Neuronal stem cell (in vitro differentiated cells): ENCODE results near the gene ARHGEF10L.
A peak's percentile ranks its signal among the peaks of the same experiment; 100 is the strongest.

Source experiments
- DNase-seq: peaks from one replicate; pipeline ENCODE4 v3.0.0-alpha.2; 2013; ENCODE audit warnings: low spot score
- H2AFZ ChIP-seq: one replicate; pipeline ENCODE4 v1.6.1; 2013; ENCODE audit warnings: mild to moderate bottlenecking, low read length, inconsistent platforms
- H2AK5ac ChIP-seq: 2 replicates; pipeline ENCODE4 v1.6.1; 2013; ENCODE audit warnings: low read depth, mild to moderate bottlenecking, inconsistent platforms, low read length, moderate library complexity, mixed read lengths
- H2BK120ac ChIP-seq: 2 replicates; pipeline ENCODE4 v1.6.1; 2013; ENCODE audit warnings: low read depth, mild to moderate bottlenecking, inconsistent platforms, low read length, moderate library complexity, mixed read lengths
- H2BK12ac ChIP-seq: one replicate; pipeline ENCODE4 v1.6.1; 2013; ENCODE audit warnings: low read length, inconsistent platforms
- H2BK15ac ChIP-seq: 2 replicates; pipeline ENCODE4 v1.6.1; 2013; ENCODE audit warnings: mild to moderate bottlenecking, low read length, inconsistent platforms, mixed read lengths
- H2BK5ac ChIP-seq: one replicate; pipeline ENCODE4 v1.6.1; 2013; ENCODE audit warnings: inconsistent platforms, mild to moderate bottlenecking, low read length, moderate library complexity
- H3K14ac ChIP-seq: one replicate; pipeline ENCODE4 v1.6.1; 2013; ENCODE audit warnings: low read length, inconsistent platforms
- H3K18ac ChIP-seq: 2 replicates; pipeline ENCODE4 v1.6.1; 2013; ENCODE audit warnings: low read length, inconsistent platforms
- H3K23ac ChIP-seq: 2 replicates; pipeline ENCODE4 v1.6.1; 2013; ENCODE audit warnings: low read depth, mild to moderate bottlenecking, mixed read lengths, low read length, inconsistent platforms; ENCODE audit not compliant: poor library complexity
- H3K27ac ChIP-seq: replicated peaks from 3 replicates; pipeline ENCODE4 v1.5.1; 2013; ENCODE audit warnings: low read length, inconsistent platforms
- H3K27me3 ChIP-seq, 3 experiments: 2 replicates each; pipeline ENCODE4 v1.6.1; 2013; ENCODE audit warnings: low read length in 3 of 3, mild to moderate bottlenecking in 2 of 3, inconsistent platforms in 1 of 3, low read depth in 1 of 3, mixed read lengths in 1 of 3, moderate library complexity in 1 of 3; ENCODE audit not compliant: control insufficient read depth in 3 of 3, insufficient read depth in 3 of 3
- H3K36me3 ChIP-seq, 2 donors: replicated peaks in 1 of 2; 2 replicates each; pipeline ENCODE4 v1.6.1; 2013; ENCODE audit warnings: low read length in 2 of 2; ENCODE audit not compliant: control insufficient read depth in 2 of 2, insufficient read depth in 2 of 2
- H3K4ac ChIP-seq: 2 replicates; pipeline ENCODE4 v1.6.1; 2013; ENCODE audit warnings: inconsistent platforms, mild to moderate bottlenecking, low read length, moderate library complexity
- H3K4me1 ChIP-seq, 2 donors: 1 replicate in 1 of 2; 2 replicates in 1 of 2; pipeline ENCODE4 v1.6.1; 2013; ENCODE audit warnings: low read length in 2 of 2, low read depth in 1 of 2; ENCODE audit not compliant: control insufficient read depth in 2 of 2, insufficient read depth in 1 of 2
- H3K4me2 ChIP-seq: one replicate; pipeline ENCODE4 v1.6.1; 2013; ENCODE audit warnings: mild to moderate bottlenecking, low read length, inconsistent platforms; ENCODE audit not compliant: insufficient read depth, poor library complexity, severe bottlenecking
- H3K4me3 ChIP-seq, 2 donors: 2 replicates each; pipeline ENCODE4 v1.5.1; 2013; ENCODE audit warnings: low read length in 2 of 2, mild to moderate bottlenecking in 2 of 2, inconsistent platforms in 1 of 2, moderate library complexity in 1 of 2
- H3K79me1 ChIP-seq: one replicate; pipeline ENCODE4 v1.6.1; 2013; ENCODE audit warnings: low read depth, mild to moderate bottlenecking, inconsistent platforms, low read length, moderate library complexity
- H3K9ac ChIP-seq: one replicate; pipeline ENCODE4 v1.6.1; 2013; ENCODE audit warnings: mild to moderate bottlenecking, low read depth, low read length, inconsistent platforms; ENCODE audit not compliant: poor library complexity
- H3K9me3 ChIP-seq, 2 donors: replicated peaks in 1 of 2; 2 replicates each; pipeline versions ENCODE3 to v1.6.1; 2013; ENCODE audit warnings: low read length in 2 of 2, mild to moderate bottlenecking in 2 of 2, inconsistent platforms in 1 of 2, low read depth in 1 of 2, mixed read lengths in 1 of 2, moderate library complexity in 1 of 2; ENCODE audit not compliant: control insufficient read depth in 2 of 2, insufficient read depth in 1 of 2
- H4K8ac ChIP-seq: one replicate; pipeline ENCODE4 v1.6.1; 2013; ENCODE audit warnings: low read depth, mild to moderate bottlenecking, inconsistent platforms, low read length, moderate library complexity
- H4K91ac ChIP-seq: one replicate; pipeline ENCODE4 v1.6.1; 2013; ENCODE audit warnings: low read length, low read depth, mild to moderate bottlenecking, inconsistent platforms; ENCODE audit not compliant: poor library complexity
- WGBS, 2 donors: extraction: QIAGEN DNeasy Blood & Tissue Kit; methylation state at CpG; one replicate each; pipeline ENCODE4 v1.1.7; 2013; ENCODE audit warnings: missing lambda C conversion rate in 2 of 2, mixed read lengths in 1 of 2; ENCODE audit not compliant: insufficient read length in 2 of 2, insufficient replicate concordance in 1 of 2; ENCODE audit errors: extremely low coverage in 2 of 2; 5-methylcytosine and 5-hydroxymethylcytosine counted together

Gene ARHGEF10L

DNA sequence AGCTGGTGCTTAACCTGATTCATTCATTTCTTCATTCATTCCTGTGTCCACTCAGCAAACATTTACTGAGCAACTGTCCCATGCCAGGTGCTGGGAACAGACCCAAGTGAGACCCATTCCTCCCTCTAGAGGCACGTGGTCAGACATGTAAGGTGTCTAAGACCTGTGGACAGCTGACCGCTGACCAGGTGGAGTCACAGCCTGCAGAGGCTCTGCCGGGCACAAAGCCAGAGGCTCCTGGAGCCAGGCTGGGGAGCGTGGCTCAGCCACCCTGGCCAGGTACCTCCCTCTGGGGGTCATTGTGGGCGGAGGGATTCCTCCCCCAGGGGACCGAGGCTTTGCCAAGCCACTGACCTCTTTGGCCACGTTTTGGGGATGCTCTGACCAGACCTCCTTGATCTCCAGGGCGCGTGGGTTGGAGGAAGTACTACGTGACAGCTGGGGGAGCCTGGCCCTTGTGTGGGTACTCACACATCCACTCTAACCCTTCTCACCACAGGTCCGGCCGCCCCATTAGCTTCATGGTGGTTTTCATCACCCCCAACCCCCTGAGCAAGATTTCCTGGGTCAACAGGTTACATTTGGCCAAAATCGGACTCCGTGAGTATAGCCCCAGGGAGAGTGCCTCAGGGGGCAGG, 100.3 kb downstream of the ARHGEF10L start:
- H3K4me1 ChIP-seq = no peaks in the 10 kb centered on the region
- no CpG with 5 or more reads among the region's 14 CpGs for WGBS, 2 donors

DNA sequence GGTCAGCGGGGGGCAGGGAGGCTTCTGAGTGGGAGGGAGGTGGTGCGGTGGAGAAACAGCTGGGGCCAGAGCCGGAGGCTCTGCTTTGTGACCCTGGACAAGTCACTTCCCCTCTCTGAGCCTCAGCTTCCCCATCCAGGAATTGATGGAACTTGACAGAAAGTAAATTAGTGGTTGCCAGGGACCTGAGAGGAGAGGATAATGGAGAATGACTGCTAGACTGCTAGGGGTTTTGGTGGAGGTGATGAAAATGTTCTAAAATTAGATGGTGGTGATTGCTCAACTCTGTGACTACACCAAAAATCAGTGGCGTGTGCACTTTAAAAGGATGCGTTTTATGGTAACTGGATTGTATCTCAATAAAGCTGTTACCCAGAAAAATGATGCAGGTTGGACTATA, 100.9 kb downstream of the ARHGEF10L start:
- WGBS, 2 donors = no CpG with 5 or more reads among the region's 5 CpGs
- Histone ChIP-seq H2BK15ac (no peak overlapping the region), H2BK5ac (no peak overlapping the region), H2BK120ac (no peak overlapping the region), H3K4ac (no peak overlapping the region), H3K9me3 (no peaks in the 10 kb centered on the region), H3K9ac (no peak overlapping the region), H3K4me2 (no peak overlapping the region), H2AFZ (no peak overlapping the region), H3K27ac (no peak overlapping the region), H2BK12ac (no peak overlapping the region), H3K36me3 (peaks cover 20 to 73% of the 10 kb centered on the region in 2 donors), H3K23ac (no peak overlapping the region), H3K4me3 (no peak overlapping the region), H4K8ac (no peak overlapping the region), H3K18ac (no peak overlapping the region), H4K91ac (no peak overlapping the region), H2AK5ac (no peak overlapping the region), H3K27me3 (no peaks in the 10 kb centered on the region), H3K79me1 (peaks cover 2% of the 10 kb centered on the region), H3K14ac (no peak overlapping the region), H3K4me1 (no peaks in the 10 kb centered on the region)
- no peak for DNase-seq

More for the DNA sequence above, 100.3 kb downstream of the ARHGEF10L start:
- H3K18ac ChIP-seq = no peak overlapping the region
- peaks cover 2% of the 10 kb centered on the region for H3K79me1 ChIP-seq
- no peak overlapping the region for H2BK120ac ChIP-seq
- H3K27ac ChIP-seq = no peak overlapping the region
- no peak overlapping the region for H3K4ac ChIP-seq
- no peak overlapping the region for H2BK12ac ChIP-seq
- no peak overlapping the region for H4K91ac ChIP-seq
- peak overlapping the region; percentile 11 for H2BK5ac ChIP-seq
- no peak overlapping the region for H2AFZ ChIP-seq
- H3K36me3 ChIP-seq = peaks cover 24 to 78% of the 10 kb centered on the region in 2 donors
- H3K23ac ChIP-seq = no peak overlapping the region
- H3K14ac ChIP-seq = no peak overlapping the region
- H3K4me3 ChIP-seq = no peak overlapping the region
- no peak overlapping the region for H3K9ac ChIP-seq
- no peaks in the 10 kb centered on the region for H3K9me3 ChIP-seq
- no peak for DNase-seq
- H4K8ac ChIP-seq = no peak overlapping the region
- H2AK5ac ChIP-seq = no peak overlapping the region
- no peak overlapping the region for H2BK15ac ChIP-seq
- H3K4me2 ChIP-seq = no peak overlapping the region
- H3K27me3 ChIP-seq = no peaks in the 10 kb centered on the region

DNA sequence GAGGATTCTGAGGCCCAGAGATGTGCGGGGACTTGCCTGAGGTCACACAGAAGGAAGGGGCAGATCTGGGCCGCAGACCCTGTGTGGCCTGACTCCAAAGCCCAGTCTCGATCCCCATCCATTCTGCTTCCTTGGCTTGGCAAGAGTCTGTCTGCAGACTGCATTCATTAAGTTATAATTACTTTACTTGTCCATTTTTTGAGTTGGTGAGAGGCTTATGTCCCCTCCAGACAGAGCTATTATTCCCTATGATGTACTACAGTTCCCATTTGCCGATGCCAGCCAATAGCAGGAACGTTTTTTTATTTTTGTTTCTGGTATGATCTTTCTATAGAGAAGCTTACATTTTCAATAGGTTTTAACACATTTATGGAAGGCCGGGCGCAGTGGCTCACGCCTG, 101.5 kb downstream of the ARHGEF10L start:
- Histone ChIP-seq H3K4me3 (no peak overlapping the region), H3K18ac (no peak overlapping the region), H3K9ac (no peak overlapping the region), H4K8ac (no peak overlapping the region), H2AK5ac (no peak overlapping the region), H4K91ac (no peak overlapping the region), H3K36me3 (peaks cover 19 to 67% of the 10 kb centered on the region in 2 donors), H3K4me1 (no peaks in the 10 kb centered on the region), H3K27me3 (no peaks in the 10 kb centered on the region), H3K79me1 (peaks cover 2% of the 10 kb centered on the region), H2BK120ac (no peak overlapping the region), H3K14ac (no peak overlapping the region), H3K9me3 (no peaks in the 10 kb centered on the region), H2AFZ (no peak overlapping the region), H2BK12ac (no peak overlapping the region), H3K27ac (no peak overlapping the region), H2BK5ac (no peak overlapping the region), H2BK15ac (no peak overlapping the region), H3K23ac (no peak overlapping the region), H3K4ac (no peak overlapping the region), H3K4me2 (no peak overlapping the region)
- no CpG with 5 or more reads among the region's 8 CpGs for WGBS, 2 donors
- no peak for DNase-seq

DNA sequence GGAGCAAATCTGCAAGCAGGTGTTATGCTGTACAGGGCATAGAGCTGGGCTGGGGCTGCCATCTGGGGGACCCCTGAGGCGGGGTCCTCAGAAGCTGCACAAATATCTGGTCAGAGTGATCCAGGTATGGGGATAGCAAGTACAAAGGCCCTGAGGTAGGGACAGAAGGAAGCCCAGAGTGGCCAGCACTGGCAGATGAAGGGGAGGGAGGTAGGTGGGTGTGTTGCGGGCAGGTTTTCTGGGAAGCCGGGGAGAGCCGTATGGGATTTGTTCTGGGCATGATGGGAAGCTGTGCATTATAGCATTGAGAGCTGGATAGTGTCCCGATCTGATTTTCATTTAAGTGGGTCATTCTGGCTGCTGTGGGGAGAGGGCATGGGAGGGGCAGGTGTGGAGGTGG, 102.7 kb downstream of the ARHGEF10L start:
- WGBS, 2 donors = no CpG with 5 or more reads among the region's 5 CpGs
- Histone ChIP-seq H4K8ac (no peak overlapping the region), H3K9ac (no peak overlapping the region), H3K36me3 (peaks cover 16 to 63% of the 10 kb centered on the region in 2 donors), H2BK12ac (no peak overlapping the region), H3K4me1 (no peaks in the 10 kb centered on the region), H2AK5ac (no peak overlapping the region), H3K4me3 (no peak overlapping the region), H2BK120ac (no peak overlapping the region), H3K14ac (no peak overlapping the region), H3K18ac (no peak overlapping the region), H2AFZ (no peak overlapping the region), H3K4me2 (no peak overlapping the region), H2BK15ac (no peak overlapping the region), H3K27me3 (no peaks in the 10 kb centered on the region), H2BK5ac (no peak overlapping the region), H3K9me3 (no peaks in the 10 kb centered on the region), H3K79me1 (peaks cover 2% of the 10 kb centered on the region), H3K4ac (no peak overlapping the region), H3K27ac (no peak overlapping the region), H3K23ac (no peak overlapping the region), H4K91ac (no peak overlapping the region)
- no peak for DNase-seq
